Measurements from ENCODE around the gene BMP6.
A peak's percentile ranks its signal among the peaks of the same experiment; 100 is the strongest.

Gene BMP6

DNA sequence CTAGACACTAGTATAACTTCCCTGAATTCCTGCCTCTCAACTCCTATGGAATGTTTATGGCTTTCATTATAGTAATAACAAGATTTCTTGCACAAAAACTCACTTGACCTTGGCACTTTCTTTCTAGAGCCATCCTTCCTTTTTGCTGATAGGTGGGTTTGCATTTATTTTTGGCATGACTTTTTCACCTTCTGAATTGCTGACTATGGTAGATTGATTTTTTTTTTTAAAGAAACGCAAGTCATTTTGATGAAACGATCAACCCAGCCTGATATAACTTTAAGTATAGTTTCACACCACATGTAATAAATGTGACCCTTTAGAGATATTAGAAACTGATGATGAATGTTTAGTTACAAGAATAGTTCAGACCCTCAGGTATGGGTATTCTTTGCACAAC is 61.8 kb downstream of the BMP6 start:
- Histone ChIP-seq H3K9ac (ENCODE audit: low read length) (peak overlapping the region; percentile 1), H3K23ac (ENCODE audit: low read length in 2 of 2) (no peak overlapping the region), H2AFZ (ENCODE audit: low read depth, low read length) (no peak overlapping the region), H3K27me3 (ENCODE audit: control insufficient read depth in 1 of 2, insufficient read depth in 1 of 2, low read length in 2 of 2) (peaks cover 5 to 14% of the 10 kb centered on the region in 2 experiments), H2BK15ac (ENCODE audit: low read depth, poor library complexity, severe bottlenecking) (no peak overlapping the region), H3K4ac (ENCODE audit: low read depth in 1 of 2, low read length in 2 of 2) (no peak overlapping the region), H2AK5ac (ENCODE audit: low read length, severe bottlenecking) (no peak overlapping the region), H3K14ac (ENCODE audit: low read length in 2 of 2) (no peak overlapping the region), H2BK5ac (ENCODE audit: low read depth, low read length, poor library complexity, severe bottlenecking) (no peak overlapping the region), H3K79me1 (replicated peaks; ENCODE audit: low read length, poor library complexity, severe bottlenecking) (no peaks in the 10 kb centered on the region), H3K4me1 (ENCODE audit: control insufficient read depth, insufficient read depth, low read depth, low read length) (no peaks in the 10 kb centered on the region), H2BK120ac (ENCODE audit: low read depth, low read length) (no peak overlapping the region), H2BK12ac (ENCODE audit: low read length in 2 of 2) (no peak overlapping the region), H3K9me3 (ENCODE audit: control insufficient read depth, low read length) (no peaks in the 10 kb centered on the region), H4K91ac (ENCODE audit: low read length) (no peak overlapping the region), H4K8ac (ENCODE audit: low read length) (no peak overlapping the region), H3K36me3 (ENCODE audit: control insufficient read depth in 1 of 2, insufficient read depth in 2 of 2, low read depth in 1 of 2, low read length in 2 of 2) (no peaks in the 10 kb centered on the region), H3K27ac (ENCODE audit: low read length, poor library complexity, severe bottlenecking) (no peak overlapping the region), H3K4me3 (ENCODE audit: insufficient read depth in 1 of 2, low read depth in 1 of 2, low read length in 2 of 2) (peak overlapping the region in 1 of 2 experiments; percentile 54), H3K4me2 (ENCODE audit: low read length, poor library complexity, severe bottlenecking) (no peak overlapping the region), H3K18ac (ENCODE audit: low read depth in 1 of 2, low read length in 2 of 2) (no peak overlapping the region)
- no CpG with 5 or more reads among the region's 2 CpGs for WGBS
- DNase-seq: no peak

DNA sequence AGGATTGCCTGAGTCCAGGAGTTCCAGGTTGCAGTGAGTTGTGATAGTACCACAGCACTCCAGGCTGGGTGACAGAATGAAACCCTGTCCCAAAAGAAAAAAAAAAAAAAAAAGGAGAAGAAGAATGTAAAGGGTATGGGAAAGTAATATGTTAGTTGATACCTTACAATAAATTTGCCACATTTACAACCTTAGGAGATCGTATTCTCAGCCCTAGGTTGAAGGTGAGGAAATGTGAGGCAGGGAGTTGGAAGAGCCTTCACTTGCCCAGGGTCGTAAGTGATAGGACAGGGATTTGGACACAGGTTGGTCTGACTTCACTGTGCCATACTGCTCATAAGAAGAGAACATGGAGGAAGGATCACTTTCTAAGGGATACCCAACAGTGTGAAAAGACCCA is 68.6 kb downstream of the BMP6 start:
- no peaks in the 10 kb centered on the region for H3K36me3 ChIP-seq (ENCODE audit: control insufficient read depth in 1 of 2, insufficient read depth in 2 of 2, low read depth in 1 of 2, low read length in 2 of 2)
- peaks cover 5 to 12% of the 10 kb centered on the region in 2 experiments for H3K27me3 ChIP-seq (ENCODE audit: control insufficient read depth in 1 of 2, insufficient read depth in 1 of 2, low read length in 2 of 2)
- no peak overlapping the region for H3K23ac ChIP-seq (ENCODE audit: low read length in 2 of 2)
- H2BK12ac ChIP-seq (ENCODE audit: low read length in 2 of 2): no peak overlapping the region
- H3K4me2 ChIP-seq (ENCODE audit: low read length, poor library complexity, severe bottlenecking): no peak overlapping the region
- no peak overlapping the region for H2AFZ ChIP-seq (ENCODE audit: low read depth, low read length)
- H2BK120ac ChIP-seq (ENCODE audit: low read depth, low read length): no peak overlapping the region
- H3K9ac ChIP-seq (ENCODE audit: low read length): no peak overlapping the region
- no peak overlapping the region for H3K18ac ChIP-seq (ENCODE audit: low read depth in 1 of 2, low read length in 2 of 2)
- no peak overlapping the region for H3K27ac ChIP-seq (ENCODE audit: low read length, poor library complexity, severe bottlenecking)
- no peaks in the 10 kb centered on the region for H3K79me1 ChIP-seq (replicated peaks; ENCODE audit: low read length, poor library complexity, severe bottlenecking)
- H3K4me1 ChIP-seq (ENCODE audit: control insufficient read depth, insufficient read depth, low read depth, low read length): no peaks in the 10 kb centered on the region
- no peak for DNase-seq
- no peaks in the 10 kb centered on the region for H3K9me3 ChIP-seq (ENCODE audit: control insufficient read depth, low read length)
- H4K8ac ChIP-seq (ENCODE audit: low read length): no peak overlapping the region
- H3K4ac ChIP-seq (ENCODE audit: low read depth in 1 of 2, low read length in 2 of 2): no peak overlapping the region
- whole genome bisulfite sequencing: 78% methylated on average over 2 of the region's 2 CpGs
- H2BK5ac ChIP-seq (ENCODE audit: low read depth, low read length, poor library complexity, severe bottlenecking): no peak overlapping the region
- H2BK15ac ChIP-seq (ENCODE audit: low read depth, poor library complexity, severe bottlenecking): no peak overlapping the region
- H4K91ac ChIP-seq (ENCODE audit: low read length): no peak overlapping the region
- no peak overlapping the region for H3K14ac ChIP-seq (ENCODE audit: low read length in 2 of 2)
- H2AK5ac ChIP-seq (ENCODE audit: low read length, severe bottlenecking): no peak overlapping the region
- H3K4me3 ChIP-seq (ENCODE audit: insufficient read depth in 1 of 2, low read depth in 1 of 2, low read length in 2 of 2): no peak overlapping the region

DNA sequence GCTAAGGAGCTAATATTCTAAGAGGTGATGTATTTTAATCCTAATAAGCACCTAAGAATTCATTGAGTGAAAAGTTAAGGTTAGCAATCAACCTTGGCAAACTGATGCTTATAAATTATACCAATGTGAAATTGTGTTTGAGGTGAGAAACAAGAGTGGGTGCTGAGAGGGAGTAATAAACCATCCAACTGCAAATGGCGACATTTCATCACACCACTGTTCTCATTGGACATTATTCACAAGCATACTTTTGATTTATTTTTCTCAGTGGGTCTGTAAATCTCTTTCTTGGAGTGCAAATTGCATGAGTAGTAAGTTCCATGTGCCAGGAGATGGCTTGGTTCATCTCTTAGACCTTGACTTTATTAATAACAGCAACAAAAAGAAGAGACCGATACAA is 71.5 kb downstream of the BMP6 start:
- Histone ChIP-seq H3K23ac (ENCODE audit: low read length in 2 of 2) (no peak overlapping the region), H2BK15ac (ENCODE audit: low read depth, poor library complexity, severe bottlenecking) (no peak overlapping the region)
- no CpG with 5 or more reads among the region's 2 CpGs for WGBS

DNA sequence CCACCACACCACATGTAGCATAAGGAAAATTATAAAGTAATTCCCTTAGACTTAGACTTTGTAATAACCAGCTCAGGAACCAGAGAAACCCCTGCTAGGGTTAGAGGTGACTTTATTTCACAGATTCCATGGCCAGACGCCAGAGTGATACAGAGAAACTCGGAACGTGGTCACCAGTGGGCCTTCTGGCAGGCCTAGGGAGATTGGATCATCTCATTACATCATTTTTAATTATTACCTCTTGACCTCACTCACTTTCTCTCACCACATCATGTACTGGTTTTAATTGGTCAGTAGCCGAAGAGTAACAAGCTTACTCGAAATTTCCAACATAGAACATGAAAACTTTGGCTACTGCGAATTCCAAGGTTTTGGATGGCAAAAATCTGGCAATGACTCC is 72.9 kb downstream of the BMP6 start:
- 89% methylated on average over 6 of the region's 6 CpGs for WGBS
- DNase-seq: no peak

More for the DNA sequence above, 71.5 kb downstream of the BMP6 start:
- Histone ChIP-seq H3K9me3 (ENCODE audit: control insufficient read depth, low read length) (no peaks in the 10 kb centered on the region), H2BK120ac (ENCODE audit: low read depth, low read length) (no peak overlapping the region), H3K79me1 (replicated peaks; ENCODE audit: low read length, poor library complexity, severe bottlenecking) (no peaks in the 10 kb centered on the region), H2AK5ac (ENCODE audit: low read length, severe bottlenecking) (no peak overlapping the region), H3K18ac (ENCODE audit: low read depth in 1 of 2, low read length in 2 of 2) (no peak overlapping the region), H3K27ac (ENCODE audit: low read length, poor library complexity, severe bottlenecking) (no peak overlapping the region), H4K8ac (ENCODE audit: low read length) (no peak overlapping the region), H2AFZ (ENCODE audit: low read depth, low read length) (no peak overlapping the region), H3K36me3 (ENCODE audit: control insufficient read depth in 1 of 2, insufficient read depth in 2 of 2, low read depth in 1 of 2, low read length in 2 of 2) (no peaks in the 10 kb centered on the region), H3K4ac (ENCODE audit: low read depth in 1 of 2, low read length in 2 of 2) (no peak overlapping the region), H3K4me2 (ENCODE audit: low read length, poor library complexity, severe bottlenecking) (no peak overlapping the region), H3K4me3 (ENCODE audit: insufficient read depth in 1 of 2, low read depth in 1 of 2, low read length in 2 of 2) (no peak overlapping the region), H3K14ac (ENCODE audit: low read length in 2 of 2) (no peak overlapping the region), H4K91ac (ENCODE audit: low read length) (no peak overlapping the region), H3K9ac (ENCODE audit: low read length) (no peak overlapping the region), H3K27me3 (ENCODE audit: control insufficient read depth in 1 of 2, insufficient read depth in 1 of 2, low read length in 2 of 2) (peaks cover 0 to 7% of the 10 kb centered on the region in 2 experiments), H3K4me1 (ENCODE audit: control insufficient read depth, insufficient read depth, low read depth, low read length) (no peaks in the 10 kb centered on the region), H2BK12ac (ENCODE audit: low read length in 2 of 2) (no peak overlapping the region), H2BK5ac (ENCODE audit: low read depth, low read length, poor library complexity, severe bottlenecking) (no peak overlapping the region)
- no peak for DNase-seq

More for the DNA sequence above, 72.9 kb downstream of the BMP6 start:
- Histone ChIP-seq H3K9ac (ENCODE audit: low read length) (no peak overlapping the region), H3K18ac (ENCODE audit: low read depth in 1 of 2, low read length in 2 of 2) (no peak overlapping the region), H3K4me1 (ENCODE audit: control insufficient read depth, insufficient read depth, low read depth, low read length) (no peaks in the 10 kb centered on the region), H2BK15ac (ENCODE audit: low read depth, poor library complexity, severe bottlenecking) (no peak overlapping the region), H3K4me3 (ENCODE audit: insufficient read depth in 1 of 2, low read depth in 1 of 2, low read length in 2 of 2) (no peak overlapping the region), H2BK120ac (ENCODE audit: low read depth, low read length) (no peak overlapping the region), H3K4ac (ENCODE audit: low read depth in 1 of 2, low read length in 2 of 2) (no peak overlapping the region), H3K4me2 (ENCODE audit: low read length, poor library complexity, severe bottlenecking) (no peak overlapping the region), H4K91ac (ENCODE audit: low read length) (no peak overlapping the region), H2BK12ac (ENCODE audit: low read length in 2 of 2) (no peak overlapping the region), H2BK5ac (ENCODE audit: low read depth, low read length, poor library complexity, severe bottlenecking) (no peak overlapping the region), H3K36me3 (ENCODE audit: control insufficient read depth in 1 of 2, insufficient read depth in 2 of 2, low read depth in 1 of 2, low read length in 2 of 2) (no peaks in the 10 kb centered on the region), H3K14ac (ENCODE audit: low read length in 2 of 2) (no peak overlapping the region), H3K9me3 (ENCODE audit: control insufficient read depth, low read length) (no peaks in the 10 kb centered on the region), H3K27ac (ENCODE audit: low read length, poor library complexity, severe bottlenecking) (no peak overlapping the region), H2AFZ (ENCODE audit: low read depth, low read length) (no peak overlapping the region), H3K79me1 (replicated peaks; ENCODE audit: low read length, poor library complexity, severe bottlenecking) (no peaks in the 10 kb centered on the region), H3K23ac (ENCODE audit: low read length in 2 of 2) (no peak overlapping the region), H3K27me3 (ENCODE audit: control insufficient read depth in 1 of 2, insufficient read depth in 1 of 2, low read length in 2 of 2) (peaks cover 0 to 9% of the 10 kb centered on the region in 2 experiments), H4K8ac (ENCODE audit: low read length) (no peak overlapping the region), H2AK5ac (ENCODE audit: low read length, severe bottlenecking) (no peak overlapping the region)
